Activated T-cell treated with anti-CD3 and anti-CD28 coated beads for 48 hours (primary cell): ENCODE data around the gene IREB2.
A peak's percentile ranks its signal among the peaks of the same experiment; 100 is the strongest.

Experiments used
- DNase-seq: peaks from one replicate; pipeline ENCODE4 v3.0.0-alpha.2; 2020; ENCODE audit warnings: low read depth

The IREB2 gene

DNA sequence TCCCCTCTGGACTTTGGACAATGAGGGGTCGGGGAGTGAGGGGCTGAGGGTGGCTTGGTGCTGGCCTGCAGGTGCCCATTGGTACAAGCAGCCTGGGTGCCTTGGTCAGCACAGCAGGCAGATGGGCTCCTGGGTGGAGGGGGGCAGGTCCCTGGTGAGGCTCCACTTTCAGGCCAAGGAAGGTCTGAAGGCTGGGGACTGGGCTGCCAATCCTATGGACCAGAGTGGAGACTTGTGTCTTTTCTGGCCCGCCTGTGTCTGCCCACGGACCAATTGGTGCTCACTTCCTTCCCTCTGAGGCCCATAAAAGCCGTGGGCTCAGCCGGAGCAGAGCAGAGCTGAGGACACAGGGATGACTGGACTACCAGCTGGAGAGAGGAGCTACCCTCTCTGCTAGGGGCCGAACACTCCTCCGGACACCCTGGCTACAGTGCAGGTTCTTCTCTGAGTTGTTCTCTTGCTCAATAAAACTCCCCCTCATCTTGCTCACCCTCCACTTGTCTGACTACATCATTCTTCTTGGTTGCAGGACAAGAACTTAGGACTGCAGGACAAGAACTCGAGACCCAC, 31.9 kb upstream of the IREB2 start:
- DNase-seq, result no peak

DNA sequence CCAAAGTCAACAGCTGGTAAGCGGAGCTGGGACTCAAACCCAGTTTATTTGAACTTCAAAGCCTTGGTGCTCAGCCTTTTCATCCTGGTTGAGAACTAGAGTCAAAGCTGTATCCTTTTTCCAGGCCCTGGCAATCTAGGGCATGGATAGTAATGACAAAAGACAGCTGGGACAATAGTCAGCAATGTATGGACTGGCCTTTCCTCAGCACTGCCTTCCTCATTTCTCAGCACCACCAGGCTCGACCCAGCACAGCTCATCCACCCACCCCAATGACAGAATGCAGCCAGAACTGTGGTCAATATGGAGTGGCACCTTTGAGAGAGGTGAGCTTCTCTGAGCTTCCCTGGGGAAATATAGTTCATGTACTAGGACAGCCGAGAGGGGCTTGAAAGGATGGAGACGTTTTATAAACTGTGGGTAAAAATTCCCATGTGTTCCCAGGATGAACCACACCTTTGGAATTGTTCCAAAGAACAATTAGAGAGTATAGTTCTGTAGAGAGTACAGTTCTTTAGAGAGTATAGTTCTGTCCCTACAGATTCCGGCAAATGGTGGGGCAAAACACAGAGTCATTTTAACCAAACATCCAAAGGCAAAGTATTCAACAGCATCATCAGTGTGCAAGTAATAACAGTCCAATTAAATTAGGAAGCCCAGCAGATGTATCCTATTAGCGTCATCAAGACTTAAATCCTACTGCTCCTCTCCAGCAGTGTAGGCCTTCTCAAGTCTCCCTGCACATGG, 30.2 kb upstream of the IREB2 start:
- no peak for DNase-seq

DNA sequence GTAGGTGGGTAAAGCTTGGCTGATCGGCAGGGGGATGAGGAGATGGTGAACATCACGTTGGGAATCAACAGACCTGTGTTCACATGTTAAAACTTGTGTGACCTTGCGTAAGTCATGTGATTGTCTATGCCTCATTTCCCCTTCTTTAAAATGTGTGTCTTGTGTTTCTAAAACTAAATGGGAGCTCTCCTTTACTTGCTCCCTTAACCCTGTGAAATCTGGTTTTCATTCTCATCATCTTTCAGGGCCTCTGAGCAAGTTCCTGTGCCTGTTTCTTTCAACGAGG, 29.7 kb upstream of the IREB2 start:
- no peak for DNase-seq

DNA sequence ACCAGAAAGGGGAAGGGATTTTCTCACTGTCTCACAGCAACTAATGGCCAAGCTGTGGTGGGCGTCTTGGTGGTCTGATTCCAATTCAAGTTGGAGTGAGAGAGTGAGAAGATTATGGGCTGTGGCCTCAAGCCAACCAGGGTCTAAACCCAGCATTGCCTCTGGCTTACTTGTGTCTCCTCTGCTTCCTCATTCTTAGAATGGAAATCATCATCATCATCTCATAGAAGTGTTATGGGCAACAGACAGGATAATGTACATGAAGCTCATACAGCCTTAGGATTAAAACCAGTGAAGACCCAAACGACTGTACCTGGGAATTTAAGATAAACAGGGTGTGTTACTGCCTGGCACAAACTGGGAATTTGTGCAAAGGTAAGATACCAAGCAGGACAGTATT, 29.1 kb upstream of the IREB2 start:
- no peak for DNase-seq

DNA sequence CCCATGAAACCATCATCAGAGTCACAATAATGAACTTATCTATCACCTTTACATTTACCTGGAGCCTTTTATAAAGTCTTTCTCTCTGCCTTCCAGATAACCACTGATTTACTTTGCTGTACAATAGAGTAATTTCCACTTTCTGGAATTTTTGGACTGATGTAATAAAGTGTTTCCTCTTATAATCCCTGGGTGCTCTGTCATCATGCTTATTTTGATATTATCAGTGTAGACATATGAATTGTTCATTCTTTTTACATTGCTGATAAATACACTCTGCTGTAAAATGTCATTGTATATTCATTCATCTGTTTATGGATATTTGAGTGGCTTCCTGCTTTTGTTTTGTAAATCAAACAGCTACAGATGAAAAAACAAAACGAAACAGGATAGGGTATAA, 27.0 kb upstream of the IREB2 start:
- no peak for DNase-seq

DNA sequence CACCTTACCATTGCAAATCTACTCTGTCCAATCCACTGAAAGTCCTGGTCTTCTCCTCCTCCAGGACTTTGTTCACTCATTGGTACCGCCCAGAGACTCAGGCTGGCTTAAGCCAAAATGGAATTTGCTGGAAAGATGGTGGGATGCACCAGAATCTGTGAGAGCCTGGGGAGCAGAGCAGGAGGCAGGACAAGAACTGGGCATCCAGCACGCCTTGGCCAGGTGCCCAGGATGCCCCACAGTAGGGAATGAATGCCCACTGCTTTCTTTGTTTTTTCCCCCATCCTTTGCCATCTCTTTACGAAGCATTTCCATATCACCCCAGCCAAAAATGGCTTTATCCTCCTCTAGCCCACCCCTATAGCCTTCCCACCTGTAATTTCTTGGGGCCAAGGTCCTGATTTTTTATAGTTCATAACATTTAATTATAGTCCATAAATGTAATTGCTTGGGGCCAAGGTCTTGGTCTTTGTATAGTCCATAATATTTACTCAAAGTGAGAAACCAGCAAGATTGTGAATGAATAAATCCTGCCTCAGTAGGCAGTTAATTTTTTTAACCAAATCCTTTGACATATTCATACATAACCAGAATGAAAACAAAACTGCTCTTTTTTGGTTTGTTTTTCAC, 23.3 kb upstream of the IREB2 start:
- no peak for DNase-seq

DNA sequence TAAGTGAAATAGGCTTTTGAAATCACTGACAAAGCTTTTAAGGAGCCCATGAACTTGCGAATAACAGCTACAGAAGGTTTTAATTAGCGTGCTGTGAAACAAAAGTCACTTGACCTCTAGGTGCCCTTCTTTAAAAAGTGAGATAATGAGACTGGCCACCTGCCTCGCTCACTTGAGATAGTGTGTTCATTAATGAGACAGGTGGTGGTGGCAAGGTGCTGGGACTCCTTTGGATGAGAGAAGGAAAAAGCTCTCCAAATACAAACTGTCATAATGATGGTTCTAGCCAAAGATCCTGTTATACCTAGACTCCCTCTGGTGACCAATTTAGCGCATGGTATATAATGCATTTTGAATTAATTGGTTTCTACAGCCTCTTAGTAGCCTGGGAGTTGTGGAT, 22.7 kb upstream of the IREB2 start:
- no peak for DNase-seq

DNA sequence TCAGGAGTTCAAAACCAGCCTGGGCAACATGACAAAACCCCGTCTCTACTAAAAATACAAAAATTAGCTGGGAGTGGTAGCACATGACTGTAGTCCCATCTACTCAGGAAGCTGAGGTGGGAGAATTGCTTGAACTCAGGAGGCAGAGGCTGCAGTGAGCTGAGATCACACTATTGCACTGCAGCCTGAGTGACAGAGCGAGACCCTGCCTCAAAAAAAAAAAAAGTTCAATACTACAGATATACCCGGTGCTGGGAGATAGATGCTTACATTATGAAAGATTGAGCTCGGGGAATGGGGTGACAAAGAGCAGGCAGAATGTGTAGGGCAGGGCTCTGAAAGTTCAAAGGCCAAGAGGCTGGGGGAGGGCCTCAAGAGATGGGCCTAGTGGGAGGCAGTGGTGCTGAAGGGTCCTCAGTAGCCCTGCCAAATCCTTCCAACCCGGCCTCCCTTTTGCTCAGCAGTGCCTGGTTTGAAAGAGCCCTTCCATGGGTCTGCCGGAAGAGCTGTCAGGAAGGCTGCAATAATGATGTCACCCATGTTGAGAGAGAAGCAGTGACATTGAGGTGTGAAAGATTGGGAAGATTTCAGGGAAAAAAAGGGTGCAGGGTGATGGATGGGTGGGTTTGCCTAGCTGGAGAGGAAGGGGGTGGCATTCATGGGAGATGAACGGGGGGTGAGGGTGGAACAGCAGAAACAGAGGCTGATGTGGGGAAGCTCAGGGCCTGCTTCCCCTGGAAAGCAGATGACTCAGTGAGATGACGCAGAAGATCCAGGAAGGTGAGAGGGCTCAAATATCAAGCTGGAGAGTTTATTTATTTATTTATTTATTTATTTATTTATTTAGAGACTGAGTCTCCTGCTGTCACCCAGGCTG, 20.0 kb upstream of the IREB2 start:
- DNase-seq, result no peak

DNA sequence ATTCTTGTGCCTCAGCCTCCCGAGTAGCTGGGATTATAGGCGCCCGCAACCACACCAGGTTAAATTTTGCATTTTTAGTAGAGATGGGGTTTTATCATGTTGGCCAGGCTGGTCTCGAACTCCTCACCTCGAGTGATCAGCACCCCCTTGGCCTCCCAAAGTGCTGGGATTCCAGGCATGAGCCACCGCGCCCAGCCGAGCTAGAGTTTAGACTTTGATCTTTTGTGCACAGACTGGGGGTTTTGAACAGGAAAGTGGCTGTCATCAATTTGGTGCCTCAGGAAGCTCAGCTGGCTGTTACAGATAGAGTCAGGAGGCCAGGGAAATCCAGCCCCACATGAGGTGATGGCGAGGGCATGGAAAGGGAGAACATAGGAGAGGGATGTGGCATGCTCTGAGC, 19.3 kb upstream of the IREB2 start:
- no peak for DNase-seq

DNA sequence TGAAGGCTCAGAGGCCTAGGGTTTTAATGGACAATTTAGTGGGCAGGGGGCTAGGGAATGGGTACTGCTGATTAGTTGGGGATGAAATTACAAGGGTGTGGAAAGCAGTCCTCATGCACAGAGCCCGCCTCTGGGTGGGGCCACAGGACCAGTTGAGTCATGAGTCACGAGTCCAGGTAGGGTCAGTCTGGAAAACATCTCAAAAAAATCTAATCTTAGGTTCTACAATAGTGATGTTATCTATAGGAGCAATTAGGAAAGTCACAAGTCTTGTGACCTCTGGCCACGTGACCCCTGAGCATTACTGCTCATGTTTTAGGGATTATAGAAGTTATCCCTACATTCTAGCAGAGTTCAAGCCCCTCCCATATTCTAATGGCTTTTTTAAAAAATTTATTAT, 18.6 kb upstream of the IREB2 start:
- DNase-seq, result no peak

DNA sequence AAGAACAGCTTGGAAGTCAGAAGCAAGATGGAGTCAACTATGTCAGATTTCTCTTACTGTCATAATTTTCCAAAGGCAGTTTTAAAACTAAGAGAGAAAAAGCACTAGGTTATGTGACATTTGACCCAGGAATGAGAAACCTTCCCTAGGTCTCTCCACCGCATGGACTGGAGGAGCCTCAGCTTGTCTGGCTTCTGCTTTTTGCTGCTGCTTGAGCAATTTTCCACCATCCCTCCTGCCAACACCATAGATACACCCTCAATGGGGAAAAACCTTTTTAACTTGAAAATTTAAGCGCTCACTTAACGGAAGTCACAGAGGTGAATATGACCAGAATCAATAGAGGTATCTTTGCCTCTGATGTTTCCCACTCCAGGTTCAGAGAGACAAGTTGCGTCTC, 17.8 kb upstream of the IREB2 start:
- DNase-seq, result no peak

DNA sequence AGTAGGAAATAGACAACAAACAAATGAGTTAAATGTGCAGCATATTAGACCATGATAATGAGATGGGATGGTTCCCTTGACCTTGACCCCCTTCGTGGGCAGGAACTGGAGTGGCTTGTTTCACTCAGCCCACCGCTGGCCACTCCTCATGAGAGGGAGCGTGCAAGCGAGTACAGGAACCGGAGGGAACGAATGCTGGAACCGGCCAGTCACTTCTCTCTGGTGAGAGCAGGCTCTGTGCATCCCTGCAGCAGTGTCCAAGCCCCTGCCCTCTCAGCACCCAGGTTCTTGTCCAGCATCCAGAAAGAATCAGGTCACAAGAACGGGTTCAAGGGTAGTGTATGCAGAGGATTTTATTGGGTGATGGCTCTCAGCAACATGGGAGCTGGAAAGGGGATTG, 17.2 kb upstream of the IREB2 start:
- no peak for DNase-seq

DNA sequence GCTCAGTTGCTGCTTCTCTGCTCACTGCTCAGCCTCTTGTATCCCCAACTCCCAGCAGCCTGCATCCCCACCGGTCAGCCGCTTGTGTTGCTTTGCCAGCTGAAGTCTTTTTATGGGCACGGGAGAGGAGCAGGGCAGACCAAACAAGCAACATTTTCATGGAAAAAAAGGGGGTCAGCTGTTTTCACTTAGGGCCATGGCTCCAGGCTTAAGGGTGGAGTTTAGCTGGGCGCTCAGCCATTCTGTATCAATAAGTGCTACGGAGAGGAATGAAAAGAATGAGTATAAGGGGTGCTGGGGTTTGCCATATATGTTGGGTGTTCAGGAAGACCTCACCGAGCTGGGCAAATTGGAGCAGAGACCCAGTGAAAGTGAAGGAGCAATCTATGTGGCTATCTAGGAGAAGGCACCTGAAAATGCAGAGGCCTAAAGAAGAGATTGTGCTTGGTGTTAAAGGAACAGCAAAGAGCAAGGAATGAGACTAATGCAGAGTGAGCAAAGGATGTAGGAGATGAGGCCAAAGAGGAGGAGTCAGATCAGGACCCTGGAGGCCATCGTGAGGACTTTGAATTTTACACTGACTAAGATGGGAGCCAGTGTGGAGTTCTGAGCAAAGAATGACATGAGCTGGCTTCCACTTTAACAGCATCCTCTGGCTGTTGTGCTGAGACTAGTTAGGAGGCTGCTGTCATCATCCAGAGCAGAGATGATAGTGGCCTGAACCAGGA, 16.6 kb upstream of the IREB2 start:
- DNase-seq, result no peak

DNA sequence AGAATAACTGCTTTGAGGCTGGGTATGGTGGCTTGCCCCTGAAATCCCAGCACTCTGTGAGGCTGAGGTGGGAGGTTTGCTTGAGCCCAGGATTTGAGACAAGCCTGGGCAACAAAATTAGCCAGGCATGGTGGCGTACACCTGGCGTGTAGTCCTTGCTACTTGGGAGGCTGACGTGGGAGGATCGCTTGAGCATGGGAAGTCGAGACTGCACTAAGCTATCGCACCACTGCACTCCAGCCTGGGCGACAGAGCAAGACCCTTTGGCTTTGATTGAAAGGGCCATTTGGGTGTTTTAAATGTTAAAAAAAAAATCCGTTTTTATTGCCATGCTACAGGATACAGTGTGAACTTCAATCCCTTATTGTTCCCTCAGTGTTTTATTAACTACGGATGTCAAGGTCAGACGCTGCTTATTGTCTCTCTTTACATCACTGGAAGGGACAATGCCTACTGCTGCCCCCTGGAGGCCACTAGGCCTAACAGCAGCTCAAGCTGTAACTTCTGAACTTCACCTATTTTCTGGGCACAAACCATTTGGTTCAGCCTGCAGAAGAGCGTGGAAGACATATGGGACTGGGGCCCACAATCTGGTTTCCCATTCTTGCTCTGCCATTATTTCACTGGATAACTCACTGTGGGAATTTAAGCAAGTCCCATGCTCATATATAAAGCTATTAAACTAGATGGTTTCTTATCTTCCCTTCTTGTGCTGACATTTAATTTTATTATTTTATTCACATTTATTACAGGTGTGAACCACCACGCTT, 15.3 kb upstream of the IREB2 start:
- peak; percentile 47 for DNase-seq

DNA sequence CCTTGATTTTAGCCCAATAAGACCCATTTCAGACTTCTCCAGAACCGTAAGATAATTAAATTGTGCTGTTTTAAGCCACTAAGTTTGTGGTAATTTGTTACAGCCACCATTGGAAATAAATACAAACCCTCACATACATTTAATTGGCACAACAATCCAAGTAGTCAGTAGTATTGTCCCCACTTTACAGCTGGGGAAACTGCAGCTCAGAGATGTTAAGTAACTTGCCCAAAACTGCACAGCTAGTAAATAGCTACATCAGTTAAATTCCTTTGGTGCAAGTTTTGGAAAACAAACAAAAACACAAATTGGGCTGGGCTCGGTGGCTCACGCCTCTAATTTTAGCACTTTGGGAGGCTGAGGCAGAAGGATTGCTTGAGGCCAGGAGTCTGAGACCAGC, 13.3 kb upstream of the IREB2 start:
- DNase-seq, result no peak

DNA sequence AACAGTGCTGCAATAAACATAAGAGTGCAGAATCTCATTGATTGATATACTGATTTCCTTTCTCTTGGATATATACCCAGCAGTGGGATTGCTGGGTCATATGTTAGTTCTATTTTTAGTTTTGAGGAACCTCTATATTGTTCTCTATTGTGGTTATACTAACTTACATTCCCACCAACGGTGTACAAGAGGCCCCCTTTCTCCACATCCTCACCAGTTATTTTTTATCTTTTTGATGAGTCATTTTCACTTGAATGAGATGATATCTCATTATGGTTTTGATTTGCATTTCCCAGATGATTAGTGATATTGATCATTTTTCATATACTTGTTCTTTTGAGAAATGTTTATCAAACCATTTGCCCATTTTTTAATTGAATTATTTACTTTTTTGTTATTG, 12.4 kb upstream of the IREB2 start:
- DNase-seq, result no peak

DNA sequence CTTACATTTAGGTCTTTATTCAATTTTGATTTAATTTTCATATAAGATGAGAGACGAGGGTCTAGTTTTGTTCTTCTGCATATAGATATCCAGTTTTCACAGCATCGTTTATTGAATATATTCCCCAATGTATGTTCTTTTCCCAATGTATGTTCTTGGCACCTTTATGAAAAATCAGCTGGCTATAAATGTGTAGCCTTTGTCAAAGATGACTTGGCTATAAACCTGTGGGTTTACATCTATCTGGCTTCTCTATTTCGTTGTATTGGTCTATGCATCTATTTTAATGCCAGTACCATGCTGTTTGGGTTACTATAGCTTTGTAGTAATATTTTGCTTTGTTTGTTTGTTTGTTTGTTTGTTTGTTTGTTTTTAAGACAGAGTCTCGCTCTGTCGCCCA, 11.7 kb upstream of the IREB2 start:
- DNase-seq, result no peak

DNA sequence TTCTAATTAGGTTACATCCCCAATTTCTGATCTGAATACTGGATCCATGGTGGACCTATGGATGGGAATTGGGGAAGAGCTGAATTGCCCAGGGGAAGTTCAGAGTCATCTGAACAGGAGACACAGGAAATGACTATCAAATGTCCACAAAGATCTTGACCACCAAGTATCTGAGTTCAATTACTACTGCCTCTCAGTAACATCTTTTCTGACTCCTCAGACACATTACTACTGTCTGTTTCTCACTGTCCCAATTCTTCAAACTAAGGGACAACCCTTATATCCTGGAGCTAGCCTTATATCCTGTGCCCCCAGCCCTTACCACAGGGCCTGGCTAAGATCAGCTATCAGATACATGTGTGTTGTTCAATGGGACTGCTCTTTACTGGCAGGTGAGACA, 10.1 kb upstream of the IREB2 start:
- DNase-seq, result no peak

DNA sequence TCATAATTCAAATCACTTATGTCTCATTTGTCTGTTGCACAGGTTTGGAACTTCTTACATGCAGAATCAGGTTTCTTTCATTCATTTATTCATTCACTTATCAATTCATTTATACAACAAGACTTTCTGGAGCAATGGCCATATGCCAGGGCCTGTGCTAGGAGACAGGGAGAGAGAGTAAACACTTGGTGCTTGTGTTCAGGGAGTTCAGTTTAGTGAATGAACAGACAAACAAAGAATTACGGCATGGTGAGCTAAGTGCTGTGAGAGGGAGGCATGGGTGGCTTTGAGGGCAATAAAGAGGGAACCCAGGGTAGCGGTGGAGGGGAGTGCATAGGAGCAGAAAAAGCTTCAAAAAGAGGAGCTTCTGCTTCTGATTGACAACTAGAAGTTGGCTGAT, 8.5 kb upstream of the IREB2 start:
- DNase-seq, result no peak

DNA sequence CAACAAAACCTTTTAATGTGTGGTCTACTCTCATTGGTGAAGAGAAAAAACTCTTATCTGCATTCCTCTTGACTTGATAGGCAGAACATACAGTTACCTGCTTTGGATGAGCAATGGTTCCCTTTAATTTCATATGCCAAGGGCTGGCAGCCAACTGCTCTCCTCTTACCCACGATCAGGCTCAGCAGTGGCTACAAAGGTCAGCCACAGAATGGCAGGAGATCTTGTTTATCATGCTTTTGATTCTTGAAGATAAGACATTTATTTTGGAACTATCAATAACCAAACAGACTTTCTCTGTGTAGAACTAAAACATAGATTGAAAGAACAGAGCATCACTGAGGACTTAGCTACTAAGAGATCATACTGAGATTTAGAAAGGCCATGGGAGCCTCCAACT, 6.1 kb upstream of the IREB2 start:
- DNase-seq, result no peak

DNA sequence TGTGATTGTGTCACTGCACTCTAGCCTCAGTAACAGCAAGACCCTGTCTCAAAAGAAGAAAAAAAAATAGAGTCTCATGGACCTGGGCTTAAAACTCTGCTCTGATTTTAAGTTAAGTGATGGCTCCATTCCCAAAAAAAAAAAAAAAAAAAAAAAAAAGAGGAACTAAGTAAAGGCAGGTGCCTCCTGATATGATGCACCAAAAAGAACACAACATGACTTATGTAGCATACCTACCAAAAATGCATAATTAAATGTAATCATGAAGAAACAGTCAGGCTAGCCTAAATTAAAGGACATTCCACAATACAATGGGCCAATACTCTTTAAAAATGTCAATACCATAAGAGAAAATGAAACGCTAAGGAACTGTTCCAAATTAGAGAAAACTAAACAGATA, 5.4 kb upstream of the IREB2 start:
- DNase-seq, result no peak

DNA sequence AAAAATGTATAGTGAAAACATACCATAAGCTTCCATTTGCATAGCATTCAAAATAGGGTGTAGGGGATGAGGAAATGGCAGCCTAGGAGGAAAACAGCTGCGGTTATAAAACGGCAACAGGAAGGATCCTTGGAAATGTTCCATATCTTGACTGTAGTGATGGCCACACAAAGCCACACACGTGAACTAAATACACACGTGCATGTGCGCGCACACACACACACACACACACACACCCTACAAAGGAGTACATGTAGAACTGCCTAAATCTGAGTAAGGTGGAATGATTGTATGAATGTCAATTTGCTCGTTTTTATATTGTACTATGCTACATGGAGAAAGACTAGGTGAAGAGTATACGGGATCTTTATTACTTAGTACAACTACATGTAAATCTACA, 3.9 kb upstream of the IREB2 start:
- DNase-seq, result no peak
